Fibroblast of the aortic adventitia (primary cell): ENCODE results near the gene CUX1. TPM values are rescaled to one million over a fixed set of nuclear protein-coding genes. Genes with fewer than 3 reads are reported as not detected.

Source experiments
- DNase-seq: peaks from one replicate; pipeline ENCODE4 v3.0.0-alpha.2; 2010; ENCODE audit warnings: low read depth
- H3K4me3 ChIP-seq: 2 replicates; pipeline ENCODE4 v1.5.1; 2011; ENCODE audit warnings: low read depth, mild to moderate bottlenecking, control low read depth, low read length, moderate library complexity
- CTCF ChIP-seq: IDR thresholded peaks from 2 replicates; pipeline ENCODE4 v1.5.1; 2011; ENCODE audit warnings: mild to moderate bottlenecking, low read length, control low read depth, inconsistent platforms; ENCODE audit not compliant: insufficient read depth
- total RNA-seq: library from RNA; depleted of rRNA; stranded (reverse); fragments of >200 nt; gene quantifications from 2 replicates; pipeline ENCODE4 v1.2.3, GENCODE V29; 2012; ENCODE audit warnings: low replicate concordance

Gene CUX1
- total RNA-seq, 1 donor: 44.2 TPM

GRCh38 chr7:102255916-102256315 lies 438.5 kb downstream of the CUX1 start:
- TF ChIP-seq CTCF: no peak
- DNase-seq: no peak
- H3K4me3 ChIP-seq: no peak overlapping the region

DNA sequence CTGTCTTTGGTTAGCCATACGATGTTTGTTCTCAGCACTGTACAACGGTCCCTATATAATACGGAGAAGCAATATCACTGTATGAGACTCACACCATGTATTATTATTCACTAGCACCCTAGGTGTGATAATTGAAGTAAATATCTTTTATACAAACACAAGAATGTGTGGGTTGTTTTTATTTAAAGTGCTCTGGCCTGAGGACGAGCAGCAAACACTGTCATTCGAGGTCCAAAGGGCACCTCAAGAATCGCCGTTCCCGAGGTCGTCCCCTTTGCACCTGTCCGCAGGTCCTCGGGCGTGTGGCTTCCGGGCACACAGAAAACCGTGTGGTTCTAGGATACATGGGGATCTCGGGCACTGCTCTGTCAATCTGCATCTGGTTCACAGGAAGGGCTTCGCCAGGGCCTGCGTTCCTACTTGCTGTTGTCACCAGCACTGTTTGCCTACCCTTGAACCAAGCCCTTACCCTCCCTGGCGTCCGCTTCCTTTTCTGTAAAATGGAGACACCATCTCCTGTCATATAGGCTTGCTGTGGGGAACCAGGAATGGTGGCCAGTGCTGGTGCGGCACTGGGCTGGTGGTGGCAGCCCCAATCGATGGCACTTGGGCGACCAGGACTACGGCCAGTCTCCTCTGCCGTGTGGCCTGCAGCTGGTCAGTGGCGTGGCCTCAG lies 440.8 kb downstream of the CUX1 start:
- DNase-seq: no peak
- no peak overlapping the region for H3K4me3 ChIP-seq
- no peak for TF ChIP-seq CTCF

DNA sequence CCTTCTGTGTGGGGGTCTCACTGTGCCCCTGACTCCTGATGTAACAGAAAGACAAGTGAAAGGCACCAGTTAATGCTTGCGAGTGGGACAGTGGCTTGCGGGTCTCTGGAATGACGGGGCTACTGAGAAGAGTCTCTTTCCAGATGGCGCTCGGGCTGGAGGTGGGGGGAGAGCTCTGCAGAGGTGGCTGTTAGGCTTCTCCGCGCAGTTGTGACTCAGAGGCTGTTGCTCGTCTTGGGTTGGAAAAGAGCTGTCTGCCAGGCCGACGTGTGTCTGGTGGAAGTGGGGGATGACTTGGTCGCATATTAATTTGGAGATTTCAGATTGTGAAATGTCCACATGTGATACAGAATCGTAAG lies 441.3 kb downstream of the CUX1 start:
- no peak for DNase-seq
- TF ChIP-seq CTCF: no peak

GRCh38 chr7:102260856-102261255 lies 443.4 kb downstream of the CUX1 start:
- no peak for TF ChIP-seq CTCF
- DNase-seq: peak; percentile 58
- H3K4me3 ChIP-seq: no peak overlapping the region

More for the DNA sequence above, 441.3 kb downstream of the CUX1 start:
- H3K4me3 ChIP-seq: no peak overlapping the region

- no peak for TF ChIP-seq CTCF
- DNase-seq: no peak
- H3K4me3 ChIP-seq: no peak overlapping the region
These were observed 444.0 kb downstream of the CUX1 start for GRCh38 chr7:102261451-102261850.

GRCh38 chr7:102262546-102262945 lies 445.1 kb downstream of the CUX1 start:
- no peak for DNase-seq
- no peak for TF ChIP-seq CTCF
- H3K4me3 ChIP-seq: no peak overlapping the region

DNA sequence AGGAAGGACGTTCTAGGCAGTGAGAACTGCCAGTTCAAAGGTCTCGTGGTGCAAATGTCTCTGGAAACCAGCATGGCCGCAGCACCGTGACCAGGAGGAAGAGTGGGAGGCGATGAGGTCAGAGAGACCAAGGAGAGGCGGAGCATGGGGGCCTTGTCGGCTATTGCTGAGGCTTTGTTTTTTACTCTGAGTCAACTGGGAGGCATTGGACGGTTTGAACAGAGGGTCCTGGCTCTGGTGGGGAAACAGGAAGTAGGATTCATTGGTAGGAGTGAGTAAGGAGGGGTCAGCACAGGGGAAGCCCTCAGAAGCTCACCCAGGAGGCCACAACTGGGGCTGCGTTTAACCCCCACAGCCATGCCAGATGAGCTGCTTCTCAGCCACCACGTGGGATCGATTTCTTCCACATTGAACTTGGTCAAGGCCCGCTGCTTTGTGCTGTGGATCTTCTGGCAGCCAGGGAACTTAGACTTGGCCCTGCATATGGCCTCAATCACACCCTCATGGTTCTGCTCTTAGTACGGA lies 447.0 kb downstream of the CUX1 start:
- no peak for TF ChIP-seq CTCF
- H3K4me3 ChIP-seq: no peak overlapping the region
- DNase-seq: no peak
